ENCODE measurements around the gene SEC14L2. TPM values are rescaled to one million over a fixed set of nuclear protein-coding genes. Genes with fewer than 3 reads are reported as not detected.
A peak's percentile ranks its signal among the peaks of the same experiment; 100 is the strongest.

Gene SEC14L2
- total and polyA plus RNA-seq, 2 of the 4 experiments (the other 2 are of a cell fraction): 38.7 to 54.8 TPM

- 0% methylated on average over 2 of the region's 13 CpGs; no CpG with 5 or more reads in 1 of the 2 experiments for WGBS, 2 experiments (ENCODE audit: extremely low coverage in 2 of 2, insufficient read length in 1 of 2)
- H3K9ac ChIP-seq (ENCODE audit: low read depth, low read length): no peak overlapping the region
- no peak overlapping the region for H2AFZ ChIP-seq (replicated peaks; ENCODE audit: low read length, poor library complexity)
- TF ChIP-seq USF2 (IDR thresholded peaks at IDR 0.05; ENCODE audit: low read depth, low read length): no peak
- TF ChIP-seq RCOR1 (IDR thresholded peaks at IDR 0.05; ENCODE audit: insufficient replicate concordance, low read length): no peak
- TF ChIP-seq RFX5 (IDR thresholded peaks at IDR 0.05; ENCODE audit: low read depth, low read length): no peak
- TF ChIP-seq BHLHE40 (IDR thresholded peaks at IDR 0.05; ENCODE audit: low read depth, low read length): no peak
- TF ChIP-seq, protein P1, sequence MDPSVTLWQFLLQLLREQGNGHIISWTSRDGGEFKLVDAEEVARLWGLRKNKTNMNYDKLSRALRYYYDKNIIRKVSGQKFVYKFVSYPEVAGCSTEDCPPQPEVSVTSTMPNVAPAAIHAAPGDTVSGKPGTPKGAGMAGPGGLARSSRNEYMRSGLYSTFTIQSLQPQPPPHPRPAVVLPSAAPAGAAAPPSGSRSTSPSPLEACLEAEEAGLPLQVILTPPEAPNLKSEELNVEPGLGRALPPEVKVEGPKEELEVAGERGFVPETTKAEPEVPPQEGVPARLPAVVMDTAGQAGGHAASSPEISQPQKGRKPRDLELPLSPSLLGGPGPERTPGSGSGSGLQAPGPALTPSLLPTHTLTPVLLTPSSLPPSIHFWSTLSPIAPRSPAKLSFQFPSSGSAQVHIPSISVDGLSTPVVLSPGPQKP (IDR thresholded peaks at IDR 0.05; ENCODE audit: borderline replicate concordance, low read depth, low read length): no peak
- TF ChIP-seq, protein P2, sequence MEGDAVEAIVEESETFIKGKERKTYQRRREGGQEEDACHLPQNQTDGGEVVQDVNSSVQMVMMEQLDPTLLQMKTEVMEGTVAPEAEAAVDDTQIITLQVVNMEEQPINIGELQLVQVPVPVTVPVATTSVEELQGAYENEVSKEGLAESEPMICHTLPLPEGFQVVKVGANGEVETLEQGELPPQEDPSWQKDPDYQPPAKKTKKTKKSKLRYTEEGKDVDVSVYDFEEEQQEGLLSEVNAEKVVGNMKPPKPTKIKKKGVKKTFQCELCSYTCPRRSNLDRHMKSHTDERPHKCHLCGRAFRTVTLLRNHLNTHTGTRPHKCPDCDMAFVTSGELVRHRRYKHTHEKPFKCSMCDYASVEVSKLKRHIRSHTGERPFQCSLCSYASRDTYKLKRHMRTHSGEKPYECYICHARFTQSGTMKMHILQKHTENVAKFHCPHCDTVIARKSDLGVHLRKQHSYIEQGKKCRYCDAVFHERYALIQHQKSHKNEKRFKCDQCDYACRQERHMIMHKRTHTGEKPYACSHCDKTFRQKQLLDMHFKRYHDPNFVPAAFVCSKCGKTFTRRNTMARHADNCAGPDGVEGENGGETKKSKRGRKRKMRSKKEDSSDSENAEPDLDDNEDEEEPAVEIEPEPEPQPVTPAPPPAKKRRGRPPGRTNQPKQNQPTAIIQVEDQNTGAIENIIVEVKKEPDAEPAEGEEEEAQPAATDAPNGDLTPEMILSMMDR (conservative IDR thresholded peaks at IDR 0.05; ENCODE audit: low read depth, low read length): no peak
- TF ChIP-seq MAFK (IDR thresholded peaks at IDR 0.05; ENCODE audit: low read depth, low read length): no peak
- TF ChIP-seq RAD21 (IDR thresholded peaks at IDR 0.05; ENCODE audit: low read length): no peak
- TF ChIP-seq NFE2L2 (IDR thresholded peaks at IDR 0.05; ENCODE audit: low read depth, low read length): no peak
- TF ChIP-seq CHD1 (IDR thresholded peaks at IDR 0.05; ENCODE audit: low read depth, low read length): no peak
- no peak for TF ChIP-seq POLR2A (IDR thresholded peaks at IDR 0.05; ENCODE audit: low read depth, low read length)
- no peak for TF ChIP-seq MXI1 (IDR thresholded peaks at IDR 0.05; ENCODE audit: borderline replicate concordance, low read depth, low read length)
- peak overlapping the region in 1 of 2 experiments; percentile 6; a peak in 1 of 4 replicates for H4K8ac ChIP-seq (ENCODE audit: low read depth in 2 of 2, low read length in 2 of 2)
- H3K23ac ChIP-seq (ENCODE audit: low read depth, low read length): 0 out of 2 replicates have a peak overlapping the region, but pooled peaks have one; percentile 10
- H2AK5ac ChIP-seq (ENCODE audit: low read depth, low read length): no peak overlapping the region
- CTCF ChIA-PET: interaction anchor here (0.6 kb wide), 1 partner anchor 37 kb away, joined by 3 read pairs; no protein-coding TSS in a partner anchor
- H3K4me2 ChIP-seq (ENCODE audit: low read depth, low read length): no peak overlapping the region
- intact Hi-C loops (cut with micrococcal nuclease) (no loop called here), dilution Hi-C loops (cut with HindIII; ENCODE audit: low sequenced_read_pairs, unreplicated experiment) (no loop called here), in situ Hi-C loops (cut with MboI; ENCODE audit: low sequenced_read_pairs) (no loop called here)
- H3K9me3 ChIP-seq (ENCODE audit: control insufficient read depth, insufficient read depth, low read length): no peaks in the 10 kb centered on the region
- no peak overlapping the region for H3K56ac ChIP-seq (ENCODE audit: extremely low read depth, insufficient read depth, low read length)
- no peak overlapping the region for H4K5ac ChIP-seq (ENCODE audit: low read depth, low read length)
- no peak overlapping the region for H3K14ac ChIP-seq (replicated peaks; ENCODE audit: low read depth, low read length)
- H2BK5ac ChIP-seq (ENCODE audit: low read depth, low read length, poor library complexity, severe bottlenecking): peak overlapping the region; percentile 65
- 0 out of 2 replicates have a peak, but pooled peaks cover 5% of the 10 kb centered on the region for H3K9me1 ChIP-seq (ENCODE audit: insufficient read depth, low read length)
- H3K36me3 ChIP-seq (ENCODE audit: control insufficient read depth, insufficient read depth, low read length): peaks cover 39% of the 10 kb centered on the region
- H2BK20ac ChIP-seq (ENCODE audit: low read depth, low read length): no peak overlapping the region
- no peak overlapping the region for H3K18ac ChIP-seq (ENCODE audit: low read depth, low read length)
- H4K20me1 ChIP-seq (ENCODE audit: insufficient read depth, low read length): peaks cover 5% of the 10 kb centered on the region; the same call in 1 of the 2 replicates
- no peak overlapping the region for H2BK15ac ChIP-seq (ENCODE audit: low read depth, low read length)
- no peak overlapping the region; the same call in 1 of the 2 replicates for H3K4ac ChIP-seq (ENCODE audit: low read depth, low read length)
- POLR2A ChIA-PET (ENCODE audit: unreplicated experiment): no interaction called here
- peak; percentile 88 for ATAC-seq (ENCODE audit: low read depth)
- peaks cover 2% of the 10 kb centered on the region for H3K4me1 ChIP-seq (ENCODE audit: control insufficient read depth, insufficient read depth, low read length)
- H3K79me1 ChIP-seq (ENCODE audit: low read depth in 1 of 2, low read length in 2 of 2): peaks cover 23 to 42% of the 10 kb centered on the region in 2 experiments
- H4K91ac ChIP-seq (ENCODE audit: insufficient read depth, low read depth, low read length): no peak overlapping the region
- no peak overlapping the region for H2AK9ac ChIP-seq (replicated peaks; ENCODE audit: low read depth, low read length, poor library complexity)
- no peak overlapping the region; the same call in 1 of the 2 replicates for H2BK120ac ChIP-seq (ENCODE audit: low read depth, low read length)
- H3K27me3 ChIP-seq (ENCODE audit: control insufficient read depth, insufficient read depth, low read length): no peaks in the 10 kb centered on the region
- no TSS peak for BruUV-seq (replicated peaks)
- H3K27ac ChIP-seq (ENCODE audit: insufficient read depth, low read length): no peak overlapping the region; the same call in 1 of the 2 replicates
- no peak overlapping the region for H3K4me3 ChIP-seq (ENCODE audit: insufficient read depth, low read depth, low read length)
- peak; percentile 65 for DNase-seq
These were observed 11.7 kb downstream of the SEC14L2 start for GRCh38 chr22:30408388-30409102.
